Tibial nerve (tissue), 4 donors: ENCODE measurements around the gene CRBN.

Source experiments
- CTCF ChIP-seq, 5 experiments: fragments of 200-600 bp in 3 of 5; fragments of 450-650 bp in 2 of 5; sonication (generic) in 3 of 5; IDR thresholded peaks; one replicate each; pipeline ENCODE4 v1.5.1; 2016 to 2019; ENCODE audit warnings: antibody characterized with exemption in 5 of 5, mild to moderate bottlenecking in 3 of 5, moderate library complexity in 2 of 5
- EP300 ChIP-seq, 2 donors: sonication (generic); formaldehyde crosslinking; IDR thresholded peaks; one replicate each; pipeline ENCODE4 v1.6.1; 2017; ENCODE audit warnings: antibody characterized with exemption in 2 of 2, mild to moderate bottlenecking in 1 of 2
- POLR2A ChIP-seq, 2 donors: fragments of 450-650 bp; IDR thresholded peaks; one replicate each; pipeline ENCODE4 v1.6.1; 2017; ENCODE audit warnings: antibody characterized with exemption in 2 of 2, mild to moderate bottlenecking in 2 of 2, moderate library complexity in 2 of 2

- TF ChIP-seq CTCF (IDR thresholded peaks at IDR 0.05) (no peak), EP300 (IDR thresholded peaks at IDR 0.05) (no peak), POLR2A (IDR thresholded peaks at IDR 0.05) (no peak)
These were observed 37.6 kb downstream of the CRBN start for GRCh38 chr3:3141939-3142338.
